Neural cell (in vitro differentiated cells): Measurements from ENCODE around the gene SMIM13. TPM values are rescaled to one million over a fixed set of nuclear protein-coding genes. Genes with fewer than 3 reads are reported as not detected.

Source experiments
- H2AFZ ChIP-seq: fragments of 200-600, 300-800 bp; sonication (generic), shearing (Covaris generic); 2 replicates; pipeline ENCODE4 v1.6.0; 2014; ENCODE audit warnings: low read depth, mild to moderate bottlenecking, antibody characterized with exemption, low read length, moderate library complexity
- H3F3A ChIP-seq: fragments of 200-600 bp; shearing (Covaris generic); 2 replicates; pipeline ENCODE4 v1.6.1; 2016; ENCODE audit warnings: mild to moderate bottlenecking, moderate library complexity, mixed read lengths, antibody characterized with exemption, low read length; ENCODE audit not compliant: insufficient read depth, poor library complexity, severe bottlenecking
- H3K27ac ChIP-seq: fragments of 200-600, 300-800 bp; sonication (generic), shearing (Covaris generic); 2 replicates; pipeline ENCODE4 v1.5.1; 2014; ENCODE audit warnings: mild to moderate bottlenecking, low read length, moderate library complexity
- H3K27me3 ChIP-seq: fragments of 300-800, 200-600 bp; sonication (generic), shearing (Covaris generic); 2 replicates; pipeline ENCODE4 v1.6.0; 2014; ENCODE audit warnings: mild to moderate bottlenecking, low read depth, low read length, moderate library complexity; ENCODE audit not compliant: insufficient read depth
- H3K36me3 ChIP-seq: fragments of 300-800, 200-600 bp; sonication (generic), shearing (Covaris generic); 2 replicates; pipeline ENCODE4 v1.5.1; 2014; ENCODE audit warnings: mild to moderate bottlenecking, antibody characterized with exemption, low read length, moderate library complexity; ENCODE audit not compliant: insufficient read depth
- H3K4me2 ChIP-seq: fragments of 300-800, 200-600 bp; sonication (generic), shearing (Covaris generic); 2 replicates; pipeline ENCODE4 v1.6.0; 2014; ENCODE audit warnings: mild to moderate bottlenecking, low read length
- H3K4me3 ChIP-seq: fragments of 300-800, 200-600 bp; sonication (generic), shearing (Covaris generic); 2 replicates; pipeline ENCODE4 v1.5.1; 2014; ENCODE audit warnings: mild to moderate bottlenecking, low read length, moderate library complexity
- H3K79me2 ChIP-seq: fragments of 200-600 bp; shearing (Covaris generic); replicated peaks from 2 replicates; pipeline ENCODE4 v1.6.0; 2014; ENCODE audit warnings: mild to moderate bottlenecking, low read length, moderate library complexity; ENCODE audit not compliant: insufficient read depth
- H3K9ac ChIP-seq: fragments of 300-800, 200-600 bp; sonication (generic), shearing (Covaris generic); 2 replicates; pipeline ENCODE4 v1.6.1; 2016; ENCODE audit warnings: mild to moderate bottlenecking, low read length, mixed read lengths
- H3K9me2 ChIP-seq: fragments of 200-600 bp; shearing (Covaris generic); 2 replicates; pipeline ENCODE4 v1.6.1; 2016; ENCODE audit warnings: mild to moderate bottlenecking, low read length, mixed read lengths; ENCODE audit not compliant: insufficient read depth
- H3K9me3 ChIP-seq: fragments of 200-600, 300-800 bp; sonication (generic), shearing (Covaris generic); 2 replicates; pipeline ENCODE4 v1.6.1; 2016; ENCODE audit warnings: mild to moderate bottlenecking, mixed run types, low read length, moderate library complexity, mixed read lengths
- H4K20me1 ChIP-seq: fragments of 200-600 bp; shearing (Covaris generic); 2 replicates; pipeline ENCODE4 v1.6.1; 2016; ENCODE audit warnings: mild to moderate bottlenecking, mixed run types; ENCODE audit not compliant: insufficient read depth
- EP300 ChIP-seq: fragments of 450-650 bp; conservative IDR thresholded peaks from 2 replicates; pipeline ENCODE4 v1.6.1; 2014; ENCODE audit warnings: antibody characterized with exemption, mild to moderate bottlenecking, moderate library complexity; ENCODE audit not compliant: poor library complexity, severe bottlenecking
- EZH2 ChIP-seq: fragments of 200-600, 300-800 bp; shearing (Covaris generic), sonication (generic); IDR thresholded peaks from 2 replicates; pipeline ENCODE4 v1.6.1; 2014; ENCODE audit warnings: antibody characterized with exemption, low read length, borderline replicate concordance, mild to moderate bottlenecking; ENCODE audit not compliant: insufficient read depth, poor library complexity, severe bottlenecking
- MXI1 ChIP-seq: fragments of 450-650 bp; conservative IDR thresholded peaks from 2 replicates; pipeline ENCODE4 v1.6.1; 2014; ENCODE audit warnings: antibody characterized with exemption, mild to moderate bottlenecking; ENCODE audit not compliant: poor library complexity, severe bottlenecking
- POLR2AphosphoS5 ChIP-seq: IDR thresholded peaks from 2 replicates; pipeline ENCODE4 v1.6.1; 2012
- RAD21 ChIP-seq: fragments of 450-650 bp; conservative IDR thresholded peaks from 2 replicates; pipeline ENCODE4 v1.6.1; 2014; ENCODE audit warnings: antibody characterized with exemption, mild to moderate bottlenecking, moderate library complexity
- SMC3 ChIP-seq: fragments of 450-650 bp; conservative IDR thresholded peaks from 2 replicates; pipeline ENCODE4 v1.6.1; 2014; ENCODE audit warnings: antibody characterized with exemption, mild to moderate bottlenecking, moderate library complexity; ENCODE audit not compliant: poor library complexity
- TAF1 ChIP-seq: IDR thresholded peaks from 2 replicates; pipeline ENCODE4 v1.6.1; 2012; ENCODE audit warnings: low read depth
- polyA plus RNA-seq: library from polyadenylated mRNA; depleted of rRNA; stranded (reverse); fragments of >200 nt; gene quantifications from 2 replicates; pipeline ENCODE4 v1.2.3, GENCODE V29; 2014
- TF ChIP-seq, protein P1 (sequence below): fragments of 450-650 bp; IDR thresholded peaks from 2 replicates; pipeline ENCODE4 v1.5.1; 2014; ENCODE audit warnings: antibody characterized with exemption, mild to moderate bottlenecking, moderate library complexity; ENCODE audit not compliant: poor library complexity, severe bottlenecking
- TF ChIP-seq, protein P2 (sequence below): IDR thresholded peaks from 2 replicates; pipeline ENCODE4 v1.6.1; 2012; ENCODE audit warnings: borderline replicate concordance

SMIM13 gene
- polyA plus RNA-seq, 1 donor from 2014 or later = 51.0 TPM

DNA sequence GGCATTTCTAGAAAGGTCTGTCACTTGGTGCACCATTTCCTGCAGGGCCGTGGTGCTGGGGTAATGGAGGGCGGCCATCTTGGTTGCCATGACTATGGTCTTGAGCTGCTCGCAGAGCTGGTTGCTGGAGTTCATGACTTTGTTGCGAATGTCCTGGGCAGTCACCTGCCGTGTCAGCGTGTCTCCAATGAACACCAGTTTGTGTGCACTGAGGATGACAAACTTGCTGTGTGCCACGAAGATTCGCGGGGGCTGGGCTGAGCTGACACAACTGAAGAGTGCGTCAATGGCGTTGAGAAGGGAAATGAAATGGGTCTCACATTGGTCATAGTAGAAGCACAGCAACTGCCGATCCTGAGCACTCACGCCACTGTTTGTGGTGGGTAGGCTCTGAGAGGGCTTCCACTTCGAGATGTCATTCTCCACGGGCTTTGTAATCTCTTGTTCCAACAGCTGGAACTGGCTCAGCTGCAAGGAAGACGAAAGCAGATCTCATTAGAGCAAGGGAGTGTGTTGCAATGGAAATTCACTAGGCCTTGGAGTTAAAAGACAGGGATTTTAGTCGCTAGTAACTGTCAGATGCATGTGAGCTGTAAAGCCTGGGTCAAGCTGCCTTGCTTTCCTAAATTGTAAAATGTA, 91.7 kb downstream of the SMIM13 start:
- Histone ChIP-seq H3K4me2 (no peak overlapping the region), H3K4me3 (no peak overlapping the region), H3K27me3 (no peaks in the 10 kb centered on the region), H3F3A (no peaks in the 10 kb centered on the region), H3K27ac (no peak overlapping the region), H3K36me3 (no peaks in the 10 kb centered on the region), H2AFZ (no peak overlapping the region), H4K20me1 (no peaks in the 10 kb centered on the region), H3K79me2 (no peaks in the 10 kb centered on the region), H3K9me3 (peaks cover 7% of the 10 kb centered on the region), H3K9ac (no peak overlapping the region), H3K9me2 (no peaks in the 10 kb centered on the region)
- TF ChIP-seq MXI1 (no peak), RAD21 (no peak), TAF1 (no peak), EZH2 (no peak), SMC3 (no peak), POLR2AphosphoS5 (no peak), EP300 (no peak)
- TF ChIP-seq, protein P1, sequence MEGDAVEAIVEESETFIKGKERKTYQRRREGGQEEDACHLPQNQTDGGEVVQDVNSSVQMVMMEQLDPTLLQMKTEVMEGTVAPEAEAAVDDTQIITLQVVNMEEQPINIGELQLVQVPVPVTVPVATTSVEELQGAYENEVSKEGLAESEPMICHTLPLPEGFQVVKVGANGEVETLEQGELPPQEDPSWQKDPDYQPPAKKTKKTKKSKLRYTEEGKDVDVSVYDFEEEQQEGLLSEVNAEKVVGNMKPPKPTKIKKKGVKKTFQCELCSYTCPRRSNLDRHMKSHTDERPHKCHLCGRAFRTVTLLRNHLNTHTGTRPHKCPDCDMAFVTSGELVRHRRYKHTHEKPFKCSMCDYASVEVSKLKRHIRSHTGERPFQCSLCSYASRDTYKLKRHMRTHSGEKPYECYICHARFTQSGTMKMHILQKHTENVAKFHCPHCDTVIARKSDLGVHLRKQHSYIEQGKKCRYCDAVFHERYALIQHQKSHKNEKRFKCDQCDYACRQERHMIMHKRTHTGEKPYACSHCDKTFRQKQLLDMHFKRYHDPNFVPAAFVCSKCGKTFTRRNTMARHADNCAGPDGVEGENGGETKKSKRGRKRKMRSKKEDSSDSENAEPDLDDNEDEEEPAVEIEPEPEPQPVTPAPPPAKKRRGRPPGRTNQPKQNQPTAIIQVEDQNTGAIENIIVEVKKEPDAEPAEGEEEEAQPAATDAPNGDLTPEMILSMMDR = no peak
- TF ChIP-seq, protein P2, sequence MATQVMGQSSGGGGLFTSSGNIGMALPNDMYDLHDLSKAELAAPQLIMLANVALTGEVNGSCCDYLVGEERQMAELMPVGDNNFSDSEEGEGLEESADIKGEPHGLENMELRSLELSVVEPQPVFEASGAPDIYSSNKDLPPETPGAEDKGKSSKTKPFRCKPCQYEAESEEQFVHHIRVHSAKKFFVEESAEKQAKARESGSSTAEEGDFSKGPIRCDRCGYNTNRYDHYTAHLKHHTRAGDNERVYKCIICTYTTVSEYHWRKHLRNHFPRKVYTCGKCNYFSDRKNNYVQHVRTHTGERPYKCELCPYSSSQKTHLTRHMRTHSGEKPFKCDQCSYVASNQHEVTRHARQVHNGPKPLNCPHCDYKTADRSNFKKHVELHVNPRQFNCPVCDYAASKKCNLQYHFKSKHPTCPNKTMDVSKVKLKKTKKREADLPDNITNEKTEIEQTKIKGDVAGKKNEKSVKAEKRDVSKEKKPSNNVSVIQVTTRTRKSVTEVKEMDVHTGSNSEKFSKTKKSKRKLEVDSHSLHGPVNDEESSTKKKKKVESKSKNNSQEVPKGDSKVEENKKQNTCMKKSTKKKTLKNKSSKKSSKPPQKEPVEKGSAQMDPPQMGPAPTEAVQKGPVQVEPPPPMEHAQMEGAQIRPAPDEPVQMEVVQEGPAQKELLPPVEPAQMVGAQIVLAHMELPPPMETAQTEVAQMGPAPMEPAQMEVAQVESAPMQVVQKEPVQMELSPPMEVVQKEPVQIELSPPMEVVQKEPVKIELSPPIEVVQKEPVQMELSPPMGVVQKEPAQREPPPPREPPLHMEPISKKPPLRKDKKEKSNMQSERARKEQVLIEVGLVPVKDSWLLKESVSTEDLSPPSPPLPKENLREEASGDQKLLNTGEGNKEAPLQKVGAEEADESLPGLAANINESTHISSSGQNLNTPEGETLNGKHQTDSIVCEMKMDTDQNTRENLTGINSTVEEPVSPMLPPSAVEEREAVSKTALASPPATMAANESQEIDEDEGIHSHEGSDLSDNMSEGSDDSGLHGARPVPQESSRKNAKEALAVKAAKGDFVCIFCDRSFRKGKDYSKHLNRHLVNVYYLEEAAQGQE = no peak

DNA sequence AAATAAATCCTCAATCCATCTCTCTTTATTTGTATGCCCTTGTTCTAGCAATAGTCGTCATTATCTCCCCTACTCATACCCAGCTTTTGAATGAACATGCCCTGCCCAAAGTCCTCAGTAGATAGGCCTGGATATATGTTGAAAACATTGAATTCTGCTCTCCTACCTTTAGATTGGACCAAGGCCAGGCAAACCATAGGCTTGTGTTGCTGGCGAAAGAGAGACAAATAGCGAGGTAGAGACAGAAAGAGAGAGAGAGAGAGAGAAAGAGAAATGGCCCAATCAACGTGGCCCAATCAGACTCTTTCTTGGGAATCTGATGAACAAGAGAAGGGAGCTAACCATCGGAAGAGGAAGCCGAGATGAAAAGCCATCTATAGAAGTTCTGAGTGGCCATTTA, 93.7 kb downstream of the SMIM13 start:
- H3K9me3 ChIP-seq = no peaks in the 10 kb centered on the region
- no peak overlapping the region for H3K4me3 ChIP-seq
- H3K4me2 ChIP-seq = no peak overlapping the region
- H3F3A ChIP-seq = no peaks in the 10 kb centered on the region
- H3K9ac ChIP-seq = no peak overlapping the region
- no peak overlapping the region for H2AFZ ChIP-seq
- H4K20me1 ChIP-seq = no peaks in the 10 kb centered on the region
- no peaks in the 10 kb centered on the region for H3K79me2 ChIP-seq
- H3K27me3 ChIP-seq = no peaks in the 10 kb centered on the region
- H3K9me2 ChIP-seq = no peaks in the 10 kb centered on the region
- TF ChIP-seq RAD21 (no peak), SMC3 (no peak), POLR2AphosphoS5 (no peak), MXI1 (no peak), EP300 (no peak), EZH2 (no peak), TAF1 (no peak)
- TF ChIP-seq, protein P1 = no peak
- TF ChIP-seq, protein P2 = no peak
- H3K36me3 ChIP-seq = no peaks in the 10 kb centered on the region
- H3K27ac ChIP-seq = no peak overlapping the region
